Measurements from ENCODE around the gene BTNL2. TPM values are rescaled to one million over a fixed set of nuclear protein-coding genes. Genes with fewer than 3 reads are reported as not detected.
A peak's percentile ranks its signal among the peaks of the same experiment; 100 is the strongest.

BTNL2 gene
- not detected for total RNA-seq
- not detected for polyA plus RNA-seq
- long read RNA-seq, donor 1: 0 reads
- long read RNA-seq, donor 2: 0 reads

GRCh38 chr6:32406857-32407256, at the start of gene BTNL2:
Gene BTNL2 (minus strand): TSS chr6:32407181. CDS start chr6:32407123, 58 bp downstream.
- Histone ChIP-seq H3K27me3 (ENCODE audit: control insufficient read depth in 1 of 2, insufficient read depth in 2 of 2, low read length in 1 of 2) (peaks cover 0 to 2% of the 10 kb centered on the region in 2 donors), H3K4me3 (ENCODE audit: low read length in 2 of 2) (no peak within 1 kb of the TSS), H3K9me3 (ENCODE audit: control insufficient read depth, low read length) (no peaks in the 10 kb centered on the region), H3K36me3 (ENCODE audit: control insufficient read depth in 1 of 2, insufficient read depth in 2 of 2, low read length in 1 of 2) (no peaks in the 10 kb centered on the region), H3K27ac (ENCODE audit: low read depth in 1 of 2, low read length in 2 of 2) (no peak within 1 kb of the TSS), H3K4me1 (ENCODE audit: control insufficient read depth in 1 of 2, insufficient read depth in 2 of 2, low read length in 2 of 2) (no peaks in the 10 kb centered on the region)
- intact Hi-C loops (cut with DNase I): no loop called here
- ATAC-seq (ENCODE audit: low FRiP score) (no peak), DNase-seq (no peak)
- 66 to 82% methylated on average over 4 of the region's 4 CpGs for WGBS, 2 donors

GRCh38 chr6:32449088-32449736, 42.2 kb upstream of the BTNL2 start:
- H3K36me3 ChIP-seq (ENCODE audit: control insufficient read depth in 1 of 2, insufficient read depth in 2 of 2, low read length in 1 of 2): no peaks in the 10 kb centered on the region
- no peak for DNase-seq
- H3K4me3 ChIP-seq (ENCODE audit: low read length in 2 of 2): no peak overlapping the region
- no peaks in the 10 kb centered on the region for H3K9me3 ChIP-seq (ENCODE audit: control insufficient read depth, low read length)
- no peaks in the 10 kb centered on the region for H3K4me1 ChIP-seq (ENCODE audit: control insufficient read depth in 1 of 2, insufficient read depth in 2 of 2, low read length in 2 of 2)
- no peaks in the 10 kb centered on the region for H3K27me3 ChIP-seq (ENCODE audit: control insufficient read depth in 1 of 2, insufficient read depth in 2 of 2, low read length in 1 of 2)
- no peak for ATAC-seq (ENCODE audit: low FRiP score)
- H3K27ac ChIP-seq (ENCODE audit: low read depth in 1 of 2, low read length in 2 of 2): no peak overlapping the region
- WGBS, 2 donors: 84 to 92% methylated on average over 1 to 3 of the region's 3 CpGs
- intact Hi-C loops (cut with DNase I): no loop called here

GRCh38 chr6:32447932-32448331, 41.0 kb upstream of the BTNL2 start:
- no peaks in the 10 kb centered on the region for H3K27me3 ChIP-seq (ENCODE audit: control insufficient read depth in 1 of 2, insufficient read depth in 2 of 2, low read length in 1 of 2)
- no peak for DNase-seq
- no peaks in the 10 kb centered on the region for H3K9me3 ChIP-seq (ENCODE audit: control insufficient read depth, low read length)
- intact Hi-C loops (cut with DNase I): no loop called here
- no peak for ATAC-seq (ENCODE audit: low FRiP score)
- no peak overlapping the region for H3K4me3 ChIP-seq (ENCODE audit: low read length in 2 of 2)
- no peak overlapping the region for H3K27ac ChIP-seq (ENCODE audit: low read depth in 1 of 2, low read length in 2 of 2)
- no peaks in the 10 kb centered on the region for H3K36me3 ChIP-seq (ENCODE audit: control insufficient read depth in 1 of 2, insufficient read depth in 2 of 2, low read length in 1 of 2)
- no peaks in the 10 kb centered on the region for H3K4me1 ChIP-seq (ENCODE audit: control insufficient read depth in 1 of 2, insufficient read depth in 2 of 2, low read length in 2 of 2)

GRCh38 chr6:32445321-32445854, 38.4 kb upstream of the BTNL2 start:
- Histone ChIP-seq H3K4me3 (ENCODE audit: low read length in 2 of 2) (no peak overlapping the region), H3K9me3 (ENCODE audit: control insufficient read depth, low read length) (no peaks in the 10 kb centered on the region), H3K27me3 (ENCODE audit: control insufficient read depth in 1 of 2, insufficient read depth in 2 of 2, low read length in 1 of 2) (no peaks in the 10 kb centered on the region), H3K4me1 (ENCODE audit: control insufficient read depth in 1 of 2, insufficient read depth in 2 of 2, low read length in 2 of 2) (no peaks in the 10 kb centered on the region), H3K27ac (ENCODE audit: low read depth in 1 of 2, low read length in 2 of 2) (no peak overlapping the region), H3K36me3 (ENCODE audit: control insufficient read depth in 1 of 2, insufficient read depth in 2 of 2, low read length in 1 of 2) (no peaks in the 10 kb centered on the region)
- DNase-seq (no peak), ATAC-seq (ENCODE audit: low FRiP score) (no peak)
- intact Hi-C loops (cut with DNase I): no loop called here
- WGBS, 2 donors: 73 to 76% methylated on average over 3 of the region's 3 CpGs

- 46 to 54% methylated on average over 2 of the region's 2 CpGs for WGBS, 2 donors
- ATAC-seq (ENCODE audit: low FRiP score): no peak
Measured at GRCh38 chr6:32444433-32444832, 37.5 kb upstream of the BTNL2 start.

GRCh38 chr6:32442977-32443552, 36.1 kb upstream of the BTNL2 start:
- ATAC-seq (ENCODE audit: low FRiP score) (no peak), DNase-seq (no peak)
- H3K27me3 ChIP-seq (ENCODE audit: control insufficient read depth in 1 of 2, insufficient read depth in 2 of 2, low read length in 1 of 2): no peaks in the 10 kb centered on the region
- H3K4me3 ChIP-seq (ENCODE audit: low read length in 2 of 2): no peak overlapping the region
- intact Hi-C loops (cut with DNase I): no loop called here
- no peaks in the 10 kb centered on the region for H3K36me3 ChIP-seq (ENCODE audit: control insufficient read depth in 1 of 2, insufficient read depth in 2 of 2, low read length in 1 of 2)
- 69 to 76% methylated on average over 8 of the region's 8 CpGs for WGBS, 2 donors
- H3K4me1 ChIP-seq (ENCODE audit: control insufficient read depth in 1 of 2, insufficient read depth in 2 of 2, low read length in 2 of 2): no peaks in the 10 kb centered on the region
- no peaks in the 10 kb centered on the region for H3K9me3 ChIP-seq (ENCODE audit: control insufficient read depth, low read length)
- H3K27ac ChIP-seq (ENCODE audit: low read depth in 1 of 2, low read length in 2 of 2): no peak overlapping the region

More at GRCh38 chr6:32444433-32444832, 37.5 kb upstream of the BTNL2 start:
- DNase-seq: no peak
- intact Hi-C loops (cut with DNase I): no loop called here
- no peaks in the 10 kb centered on the region for H3K9me3 ChIP-seq (ENCODE audit: control insufficient read depth, low read length)
- no peaks in the 10 kb centered on the region for H3K36me3 ChIP-seq (ENCODE audit: control insufficient read depth in 1 of 2, insufficient read depth in 2 of 2, low read length in 1 of 2)
- H3K27me3 ChIP-seq (ENCODE audit: control insufficient read depth in 1 of 2, insufficient read depth in 2 of 2, low read length in 1 of 2): no peaks in the 10 kb centered on the region
- no peak overlapping the region for H3K4me3 ChIP-seq (ENCODE audit: low read length in 2 of 2)
- no peaks in the 10 kb centered on the region for H3K4me1 ChIP-seq (ENCODE audit: control insufficient read depth in 1 of 2, insufficient read depth in 2 of 2, low read length in 2 of 2)
- no peak overlapping the region for H3K27ac ChIP-seq (ENCODE audit: low read depth in 1 of 2, low read length in 2 of 2)

GRCh38 chr6:32442243-32442667, 35.3 kb upstream of the BTNL2 start:
- H3K36me3 ChIP-seq (ENCODE audit: control insufficient read depth in 1 of 2, insufficient read depth in 2 of 2, low read length in 1 of 2): no peaks in the 10 kb centered on the region
- DNase-seq: no peak
- H3K9me3 ChIP-seq (ENCODE audit: control insufficient read depth, low read length): no peaks in the 10 kb centered on the region
- H3K27ac ChIP-seq (ENCODE audit: low read depth in 1 of 2, low read length in 2 of 2): no peak overlapping the region
- 78 to 79% methylated on average over 7 of the region's 7 CpGs for WGBS, 2 donors
- H3K4me3 ChIP-seq (ENCODE audit: low read length in 2 of 2): no peak overlapping the region
- H3K4me1 ChIP-seq (ENCODE audit: control insufficient read depth in 1 of 2, insufficient read depth in 2 of 2, low read length in 2 of 2): no peaks in the 10 kb centered on the region
- no peak for ATAC-seq (ENCODE audit: low FRiP score)
- intact Hi-C loops (cut with DNase I): no loop called here
- no peaks in the 10 kb centered on the region for H3K27me3 ChIP-seq (ENCODE audit: control insufficient read depth in 1 of 2, insufficient read depth in 2 of 2, low read length in 1 of 2)

- no peaks in the 10 kb centered on the region for H3K4me1 ChIP-seq (ENCODE audit: control insufficient read depth in 1 of 2, insufficient read depth in 2 of 2, low read length in 2 of 2)
- intact Hi-C loops (cut with DNase I): loop anchor here in 1 of 2 donors (10.0 kb wide), 1 partner anchor 185 kb away; no protein-coding TSS in a partner anchor
- H3K27ac ChIP-seq (ENCODE audit: low read depth in 1 of 2, low read length in 2 of 2): no peak within 1 kb of the TSS
- DNase-seq (no peak), ATAC-seq (ENCODE audit: low FRiP score) (peak; percentile 80)
- H3K9me3 ChIP-seq (ENCODE audit: control insufficient read depth, low read length): no peaks in the 10 kb centered on the region
- 41 to 42% methylated on average over 9 of the region's 9 CpGs for WGBS, 2 donors
- H3K27me3 ChIP-seq (ENCODE audit: control insufficient read depth in 1 of 2, insufficient read depth in 2 of 2, low read length in 1 of 2): no peaks in the 10 kb centered on the region
- H3K36me3 ChIP-seq (ENCODE audit: control insufficient read depth in 1 of 2, insufficient read depth in 2 of 2, low read length in 1 of 2): no peaks in the 10 kb centered on the region
- no peak within 1 kb of the TSS for H3K4me3 ChIP-seq (ENCODE audit: low read length in 2 of 2)
Measured at GRCh38 chr6:32439602-32440214, 32.7 kb upstream of the BTNL2 start, which contains the start of gene HLA-DRA. Gene HLA-DRA (plus strand): TSS chr6:32439887. CDS start chr6:32439951, 64 bp downstream.
